HCT116 (cell line): ENCODE results near the gene UQCRC1. TPM values are rescaled to one million over a fixed set of nuclear protein-coding genes. Genes with fewer than 3 reads are reported as not detected.
A peak's percentile ranks its signal among the peaks of the same experiment; 100 is the strongest.

Source experiments
- ATAC-seq: fragments of 200-7000 bp; cut with Tn5 transposase; 2 replicates; pipeline ENCODE4 v1.9.1; 2020; ENCODE audit warnings: mild to moderate bottlenecking, moderate library complexity
- BruUV-seq: library from RNA; stranded (reverse); fragments of 400-500 nt; replicated peaks from 2 replicates; lab custom pipeline; 2021; lab: Mats Ljungman, UMichigan
- CTCF ChIA-PET: fragments of 300-600 bp; sonication (Branson Sonifier 250); formaldehyde crosslinking; loops from one replicate; lab custom pipeline; 2021; ENCODE audit warnings: antibody characterized with exemption; lab: Charles Lee
- POLR2A ChIA-PET: fragments of 300-600, 350-600 bp; sonication (Branson Sonifier 250); formaldehyde crosslinking; loops from one replicate; lab custom pipeline; 2021; ENCODE audit warnings: antibody characterized with exemption; lab: Charles Lee
- RAD21 ChIA-PET, 2 experiments: fragments of 300-600 bp; sonication (Branson Sonifier 250); formaldehyde crosslinking; loops; one replicate each; lab custom pipeline; 2023; ENCODE audit warnings: low total read pairs in 2 of 2; ENCODE audit not compliant: uncharacterized antibody in 2 of 2, unreplicated experiment in 2 of 2, low non-redundant PET in 1 of 2; lab: Charles Lee
- DNase-seq: peaks from one replicate; pipeline ENCODE4 v3.0.0-alpha.2; 2010; ENCODE audit warnings: low read depth, low spot score
- H2AFZ ChIP-seq: fragments of 200-600 bp; shearing (Covaris generic), sonication (generic); 2 replicates; pipeline ENCODE4 v1.6.1; 2017; ENCODE audit warnings: low read depth, mixed run types, mixed read lengths, antibody characterized with exemption, low read length; ENCODE audit not compliant: poor library complexity, severe bottlenecking
- H3K27ac ChIP-seq: 2 replicates; pipeline ENCODE4 v1.5.1; 2012; ENCODE audit warnings: low read depth, low read length
- H3K27me3 ChIP-seq: fragments of 200-600 bp; sonication (generic); 2 replicates; pipeline ENCODE4 v1.6.1; 2016; ENCODE audit warnings: mixed run types, low read length, mixed read lengths; ENCODE audit not compliant: insufficient read depth
- H3K36me3 ChIP-seq, 2 experiments: fragments of 200-500 bp in 1 of 2; fragments of 200-600 bp in 1 of 2; sonication (Bioruptor generic) in 1 of 2; sonication (generic) in 1 of 2; 2 replicates each; pipeline versions ENCODE4 v1.5.1 to v1.6.1; 2014 to 2016; ENCODE audit warnings: low read length in 2 of 2, inconsistent platforms in 1 of 2, mixed read lengths in 1 of 2, mixed run types in 1 of 2; ENCODE audit not compliant: insufficient read depth in 2 of 2, control insufficient read depth in 1 of 2
- H3K4me1 ChIP-seq, 2 experiments: fragments of 200-600 bp in 1 of 2; sonication (generic) in 1 of 2; 2 replicates each; pipeline versions ENCODE4 v1.5.1 to v1.6.1; 2012 to 2017; ENCODE audit warnings: low read length in 2 of 2, inconsistent platforms in 1 of 2, mild to moderate bottlenecking in 1 of 2, mixed read lengths in 1 of 2, mixed run types in 1 of 2, moderate library complexity in 1 of 2; ENCODE audit not compliant: insufficient read depth in 2 of 2, control insufficient read depth in 1 of 2
- H3K4me2 ChIP-seq: fragments of 200-600 bp; sonication (generic); 2 replicates; pipeline ENCODE4 v1.6.1; 2017; ENCODE audit warnings: mixed run types, low read length, mixed read lengths
- H3K4me3 ChIP-seq, 2 experiments: fragments of 200-600 bp in 1 of 2; sonication (generic) in 1 of 2; replicated peaks in 1 of 2; 2 replicates each; pipeline ENCODE4 v1.5.1; 2011 to 2016; ENCODE audit warnings: low read length in 2 of 2, control low read depth in 1 of 2, low read depth in 1 of 2, mild to moderate bottlenecking in 1 of 2, mixed read lengths in 1 of 2, mixed run types in 1 of 2
- H3K79me2 ChIP-seq: fragments of 200-600 bp; sonication (generic); 2 replicates; pipeline ENCODE4 v1.6.1; 2017; ENCODE audit warnings: mild to moderate bottlenecking, mixed run types, low read length, moderate library complexity, mixed read lengths; ENCODE audit not compliant: insufficient read depth
- H3K9ac ChIP-seq: fragments of 200-600 bp; sonication (generic); 2 replicates; pipeline ENCODE4 v1.6.1; 2016; ENCODE audit warnings: low read length, mixed read lengths
- H3K9me2 ChIP-seq: fragments of 200-600 bp; sonication (generic), shearing (Covaris generic); 2 replicates; pipeline ENCODE4 v1.6.1; 2017; ENCODE audit warnings: mixed run types, mild to moderate bottlenecking, moderate library complexity; ENCODE audit not compliant: insufficient read depth
- H3K9me3 ChIP-seq, 2 experiments: fragments of 200-500 bp in 1 of 2; fragments of 200-600 bp in 1 of 2; sonication (Bioruptor generic) in 1 of 2; sonication (generic) in 1 of 2; 2 replicates each; pipeline ENCODE4 v1.6.1; 2014 to 2017; ENCODE audit warnings: low read length in 2 of 2, mixed read lengths in 2 of 2, inconsistent platforms in 1 of 2, low read depth in 1 of 2, mild to moderate bottlenecking in 1 of 2, mixed run types in 1 of 2, moderate library complexity in 1 of 2; ENCODE audit not compliant: control insufficient read depth in 1 of 2, insufficient read depth in 1 of 2
- H4K20me1 ChIP-seq: fragments of 200-600 bp; sonication (generic), shearing (Covaris generic); 2 replicates; pipeline ENCODE4 v1.6.1; 2017; ENCODE audit warnings: mixed run types, mild to moderate bottlenecking, moderate library complexity; ENCODE audit not compliant: insufficient read depth
- FOSL1 ChIP-seq: IDR thresholded peaks from 2 replicates; pipeline ENCODE4 v1.6.1; 2012; ENCODE audit warnings: low read depth
- JUND ChIP-seq: IDR thresholded peaks from 2 replicates; pipeline ENCODE4 v1.6.1; 2012
- POLR2A ChIP-seq: IDR thresholded peaks from 2 replicates; pipeline ENCODE4 v1.7.0; 2011; ENCODE audit warnings: borderline replicate concordance; ENCODE audit not compliant: insufficient read depth, insufficient read length; ENCODE audit errors: extremely low read depth
- POLR2AphosphoS5 ChIP-seq: IDR thresholded peaks from 2 replicates; pipeline ENCODE4 v1.6.1; 2011; ENCODE audit warnings: mild to moderate bottlenecking, low read depth, low read length, moderate library complexity
- RAD21 ChIP-seq: IDR thresholded peaks from 2 replicates; pipeline ENCODE4 v1.6.1; 2012; ENCODE audit warnings: low read depth, mild to moderate bottlenecking
- SRF ChIP-seq: IDR thresholded peaks from 2 replicates; pipeline ENCODE4 v1.6.1; 2012; ENCODE audit warnings: low read depth
- YY1 ChIP-seq: IDR thresholded peaks from 2 replicates; pipeline ENCODE4 v1.6.1; 2011; ENCODE audit warnings: low read length, low read depth, moderate library complexity, mild to moderate bottlenecking; ENCODE audit not compliant: insufficient replicate concordance; ENCODE audit errors: extremely low read depth
- ZFX ChIP-seq: fragments of 450-650 bp; IDR thresholded peaks from 2 replicates; pipeline ENCODE4 v1.6.1; 2017
- ZNF274 ChIP-seq: fragments of 200-500 bp; sonication (Bioruptor generic); IDR thresholded peaks from 2 replicates; pipeline ENCODE4 v1.6.1; 2014; ENCODE audit warnings: mild to moderate bottlenecking, low read depth, low read length, inconsistent platforms
- intact Hi-C: fragments of 100-400 bp; cut with micrococcal nuclease; formaldehyde crosslinking; loops from 2 replicates; pipeline ENCODE4 v1.10.0; 2022
- total RNA-seq: library from RNA; stranded (reverse); gene quantifications from one replicate; pipeline ENCODE4 v1.2.1, GENCODE V29; 2021; ENCODE audit not compliant: unreplicated experiment
- TF ChIP-seq, protein P1 (sequence below): IDR thresholded peaks from 2 replicates; pipeline ENCODE4 v1.6.1; 2012; ENCODE audit warnings: low read depth
- TF ChIP-seq, protein P2 (sequence below): IDR thresholded peaks from 2 replicates; pipeline ENCODE4 v1.6.1; 2012
- TF ChIP-seq, protein P3 (sequence below): IDR thresholded peaks from 2 replicates; pipeline ENCODE4 v1.6.1; 2012

UQCRC1 gene
- total RNA-seq, 1 experiment from 2014 or later = 318 TPM

DNA sequence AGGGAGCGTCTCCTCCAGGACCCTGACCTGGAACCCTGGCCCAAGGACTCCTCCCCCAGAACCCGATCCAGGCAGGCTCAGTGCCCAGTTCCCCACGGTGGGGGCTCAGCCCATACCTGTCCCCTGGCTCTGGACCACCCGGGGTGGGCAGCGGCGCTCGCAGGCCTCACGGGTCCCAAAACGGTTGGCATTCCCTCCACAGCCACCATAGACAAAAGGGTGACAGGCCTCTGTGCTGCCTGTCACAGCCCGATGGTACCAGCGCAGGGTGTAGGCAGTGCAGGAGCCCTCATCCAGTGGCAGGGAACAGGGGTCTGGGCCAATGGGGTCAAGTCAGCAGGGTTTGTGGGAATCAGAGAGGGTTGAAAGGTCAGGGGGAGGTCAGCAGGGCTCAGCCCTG, 44.8 kb downstream of the UQCRC1 start:
- ChIA-PET CTCF (no interaction called here), RAD21 (interaction anchor here in 1 of 2 experiments (0.6 kb wide), 1 partner anchor 48 kb away, joined by 3 read pairs; no protein-coding TSS in a partner anchor), POLR2A (no interaction called here)
- Histone ChIP-seq H3K4me1 (peaks cover 55 to 76% of the 10 kb centered on the region in 2 experiments), H3K4me3 (no peak overlapping the region), H3K79me2 (no peaks in the 10 kb centered on the region), H3K27me3 (no peaks in the 10 kb centered on the region), H3K9ac (peak overlapping the region; percentile 29), H2AFZ (no peak overlapping the region), H3K36me3 (no peaks in the 10 kb centered on the region), H3K27ac (peak overlapping the region; percentile 58), H4K20me1 (no peaks in the 10 kb centered on the region), H3K9me3 (no peaks in the 10 kb centered on the region), H3K4me2 (peak overlapping the region; percentile 71), H3K9me2 (no peaks in the 10 kb centered on the region)
- BruUV-seq = no TSS peak
- no peak for DNase-seq
- no peak for ATAC-seq
- intact Hi-C loops = no loop called here
- no peak for TF ChIP-seq ZNF274
- TF ChIP-seq RAD21 = no peak
- TF ChIP-seq JUND = no peak
- no peak for TF ChIP-seq YY1
- TF ChIP-seq POLR2AphosphoS5 = no peak
- TF ChIP-seq FOSL1 = no peak
- no peak for TF ChIP-seq ZFX

DNA sequence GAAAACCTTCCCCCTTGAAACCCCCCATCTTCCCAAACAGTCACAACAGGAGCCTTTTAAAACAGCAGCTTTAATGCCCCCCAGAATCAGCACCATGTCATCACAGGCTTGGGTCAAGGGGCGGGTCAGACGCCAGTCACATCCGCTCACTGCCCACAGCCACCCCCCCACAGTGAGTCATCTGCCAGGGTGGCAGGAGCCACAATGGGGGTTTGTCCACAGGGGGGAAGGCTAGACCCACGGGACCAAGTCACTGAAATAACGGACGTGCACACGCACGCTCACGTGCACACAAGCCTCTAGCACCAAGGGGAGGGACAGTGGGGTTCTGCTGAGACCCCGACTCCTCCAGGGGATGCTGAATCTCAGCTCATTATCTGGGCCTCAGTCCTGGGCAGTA, 45.4 kb downstream of the UQCRC1 start:
- Histone ChIP-seq H3K27me3 (no peaks in the 10 kb centered on the region), H4K20me1 (no peaks in the 10 kb centered on the region), H2AFZ (no peak overlapping the region), H3K36me3 (no peaks in the 10 kb centered on the region), H3K4me2 (peak overlapping the region; percentile 71), H3K79me2 (no peaks in the 10 kb centered on the region), H3K9me2 (no peaks in the 10 kb centered on the region), H3K4me1 (peaks cover 55 to 79% of the 10 kb centered on the region in 2 experiments), H3K9me3 (no peaks in the 10 kb centered on the region), H3K27ac (peak overlapping the region; percentile 58), H3K9ac (peak overlapping the region; percentile 29), H3K4me3 (peak overlapping the region; percentile 15 to 24)
- TF ChIP-seq ZNF274 = no peak
- no peak for TF ChIP-seq SRF
- TF ChIP-seq, protein P1, sequence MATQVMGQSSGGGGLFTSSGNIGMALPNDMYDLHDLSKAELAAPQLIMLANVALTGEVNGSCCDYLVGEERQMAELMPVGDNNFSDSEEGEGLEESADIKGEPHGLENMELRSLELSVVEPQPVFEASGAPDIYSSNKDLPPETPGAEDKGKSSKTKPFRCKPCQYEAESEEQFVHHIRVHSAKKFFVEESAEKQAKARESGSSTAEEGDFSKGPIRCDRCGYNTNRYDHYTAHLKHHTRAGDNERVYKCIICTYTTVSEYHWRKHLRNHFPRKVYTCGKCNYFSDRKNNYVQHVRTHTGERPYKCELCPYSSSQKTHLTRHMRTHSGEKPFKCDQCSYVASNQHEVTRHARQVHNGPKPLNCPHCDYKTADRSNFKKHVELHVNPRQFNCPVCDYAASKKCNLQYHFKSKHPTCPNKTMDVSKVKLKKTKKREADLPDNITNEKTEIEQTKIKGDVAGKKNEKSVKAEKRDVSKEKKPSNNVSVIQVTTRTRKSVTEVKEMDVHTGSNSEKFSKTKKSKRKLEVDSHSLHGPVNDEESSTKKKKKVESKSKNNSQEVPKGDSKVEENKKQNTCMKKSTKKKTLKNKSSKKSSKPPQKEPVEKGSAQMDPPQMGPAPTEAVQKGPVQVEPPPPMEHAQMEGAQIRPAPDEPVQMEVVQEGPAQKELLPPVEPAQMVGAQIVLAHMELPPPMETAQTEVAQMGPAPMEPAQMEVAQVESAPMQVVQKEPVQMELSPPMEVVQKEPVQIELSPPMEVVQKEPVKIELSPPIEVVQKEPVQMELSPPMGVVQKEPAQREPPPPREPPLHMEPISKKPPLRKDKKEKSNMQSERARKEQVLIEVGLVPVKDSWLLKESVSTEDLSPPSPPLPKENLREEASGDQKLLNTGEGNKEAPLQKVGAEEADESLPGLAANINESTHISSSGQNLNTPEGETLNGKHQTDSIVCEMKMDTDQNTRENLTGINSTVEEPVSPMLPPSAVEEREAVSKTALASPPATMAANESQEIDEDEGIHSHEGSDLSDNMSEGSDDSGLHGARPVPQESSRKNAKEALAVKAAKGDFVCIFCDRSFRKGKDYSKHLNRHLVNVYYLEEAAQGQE = no peak
- no peak for TF ChIP-seq POLR2A
- TF ChIP-seq POLR2AphosphoS5 = peak; percentile 31; the same call in 1 of the 2 replicates
- TF ChIP-seq, protein P2, sequence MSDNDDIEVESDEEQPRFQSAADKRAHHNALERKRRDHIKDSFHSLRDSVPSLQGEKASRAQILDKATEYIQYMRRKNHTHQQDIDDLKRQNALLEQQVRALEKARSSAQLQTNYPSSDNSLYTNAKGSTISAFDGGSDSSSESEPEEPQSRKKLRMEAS = no peak
- TF ChIP-seq, protein P3, sequence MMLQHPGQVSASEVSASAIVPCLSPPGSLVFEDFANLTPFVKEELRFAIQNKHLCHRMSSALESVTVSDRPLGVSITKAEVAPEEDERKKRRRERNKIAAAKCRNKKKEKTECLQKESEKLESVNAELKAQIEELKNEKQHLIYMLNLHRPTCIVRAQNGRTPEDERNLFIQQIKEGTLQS = no peak
- TF ChIP-seq FOSL1 = no peak
- intact Hi-C loops = no loop called here
- peak; percentile 35 for DNase-seq
- RAD21 ChIA-PET = interaction anchor here in 1 of 2 experiments (0.6 kb wide), 2 partner anchors 48 to 235 kb away, joined by 3 read pairs; no protein-coding TSS in a partner anchor
- BruUV-seq = no TSS peak
- CTCF ChIA-PET = interaction anchor here (0.6 to 1.0 kb wide), 2 partner anchors 15 to 789 kb away, joined by 3 to 4 read pairs; no protein-coding TSS in a partner anchor
- ATAC-seq = peak; percentile 71
- POLR2A ChIA-PET = no interaction called here
